Frontal cortex (tissue), 4 donors: ENCODE results near the gene CCDC112. TPM values are rescaled to one million over a fixed set of nuclear protein-coding genes. Genes with fewer than 3 reads are reported as not detected.
"Not testable (repeated sequence)": the region's sequence is repeated elsewhere in the genome, so short reads cannot be mapped to it uniquely, and the experiment has no call there.

Experiments used
- DNase-seq, 2 donors: peaks; one replicate each; pipeline ENCODE4 v3.0.0; 2012; ENCODE audit warnings: low spot score in 2 of 2
- FAIRE-seq: peaks from 2 replicates; lab custom pipeline; 2012; peaks lifted over from hg19 to GRCh38; lab: Jason Lieb, UNC
- total RNA-seq: library from RNA; depleted of rRNA; stranded (reverse); fragments of >200 nt; gene quantifications from one replicate; pipeline ENCODE4 v1.2.3, GENCODE V29; 2014
- donor health status: control.
- donor health status: control.
- donor health status: control.

Gene CCDC112
- total RNA-seq, result 87.6 TPM

GRCh38 chr5:115296124-115297022 lies at the start of gene CCDC112:
CCDC112 (minus strand) TSS chr5:115296654; CDS start chr5:115296543, 111 bp downstream.
- no peak for FAIRE-seq

GRCh38 chr5:115345344-115345743 lies 48.9 kb upstream of the CCDC112 start:
- FAIRE-seq (no peak), DNase-seq (no peak)

More at GRCh38 chr5:115296124-115297022, at the start of gene CCDC112:
- peak; percentile 89 to 90 for DNase-seq

GRCh38 chr5:115343855-115344254 lies 47.4 kb upstream of the CCDC112 start:
- FAIRE-seq (no peak), DNase-seq (no peak)

GRCh38 chr5:115342590-115343377 lies 46.3 kb upstream of the CCDC112 start:
- no peak for FAIRE-seq
- no peak for DNase-seq

- no peak for FAIRE-seq
- DNase-seq, result no peak
These were observed 45.3 kb upstream of the CCDC112 start for GRCh38 chr5:115341745-115342144.

- DNase-seq, result no peak
- FAIRE-seq, result no peak
These were observed 42.4 kb upstream of the CCDC112 start for GRCh38 chr5:115338851-115339250.

- FAIRE-seq (no peak), DNase-seq (no peak)
These were observed 41.4 kb upstream of the CCDC112 start for GRCh38 chr5:115337882-115338281.

- FAIRE-seq (no peak), DNase-seq (no peak)
These were observed 40.5 kb upstream of the CCDC112 start for GRCh38 chr5:115336964-115337363.

- FAIRE-seq (no peak), DNase-seq (no peak)
These were observed 39.8 kb upstream of the CCDC112 start for GRCh38 chr5:115336201-115336720.

GRCh38 chr5:115335301-115335700 lies 38.8 kb upstream of the CCDC112 start:
- DNase-seq (no peak), FAIRE-seq (no peak)

GRCh38 chr5:115333164-115333563 lies 36.7 kb upstream of the CCDC112 start:
- no peak for FAIRE-seq
- DNase-seq, result no peak

- DNase-seq, result no peak
- no peak for FAIRE-seq
These were observed 34.4 kb upstream of the CCDC112 start for GRCh38 chr5:115330830-115331229.

- DNase-seq (no peak), FAIRE-seq (no peak)
These were observed 33.0 kb upstream of the CCDC112 start for GRCh38 chr5:115329475-115329874.

- not testable (repeated sequence) for DNase-seq
These were observed 32.3 kb upstream of the CCDC112 start for GRCh38 chr5:115328617-115329274.

GRCh38 chr5:115325296-115325959 lies 29.0 kb upstream of the CCDC112 start:
- DNase-seq (no peak), FAIRE-seq (no peak)

More at GRCh38 chr5:115328617-115329274, 32.3 kb upstream of the CCDC112 start:
- FAIRE-seq, result not testable (repeated sequence)

- no peak for DNase-seq
- no peak for FAIRE-seq
These were observed 27.6 kb upstream of the CCDC112 start for GRCh38 chr5:115324021-115324420.

- FAIRE-seq, result no peak
These were observed 26.3 kb upstream of the CCDC112 start for GRCh38 chr5:115322729-115323128.

GRCh38 chr5:115321309-115321708 lies 24.9 kb upstream of the CCDC112 start:
- no peak for DNase-seq
- FAIRE-seq, result no peak

More at GRCh38 chr5:115322729-115323128, 26.3 kb upstream of the CCDC112 start:
- no peak for DNase-seq

GRCh38 chr5:115320515-115320914 lies 24.1 kb upstream of the CCDC112 start:
- FAIRE-seq, result no peak

More at GRCh38 chr5:115320515-115320914, 24.1 kb upstream of the CCDC112 start:
- DNase-seq, result no peak
